Bronchial epithelial cell (primary cell): Measurements from ENCODE around the gene SLC5A8. TPM values are rescaled to one million over a fixed set of nuclear protein-coding genes. Genes with fewer than 3 reads are reported as not detected.
A peak's percentile ranks its signal among the peaks of the same experiment; 100 is the strongest.

ENCODE experiments used
- DNase-seq: peaks from one replicate; pipeline ENCODE4 v3.0.0-alpha.2; 2010; ENCODE audit warnings: low read depth
- FAIRE-seq: peaks from 2 replicates; lab custom pipeline; 2011; peaks lifted over from hg19 to GRCh38; lab: Jason Lieb, UNC
- H3K27me3 ChIP-seq: 2 replicates; pipeline ENCODE4 v1.5.1; 2011; ENCODE audit warnings: low read length; ENCODE audit not compliant: control insufficient read depth, insufficient read depth
- H3K36me3 ChIP-seq: 2 replicates; pipeline ENCODE4 v1.5.1; 2011; ENCODE audit warnings: low read length; ENCODE audit not compliant: control insufficient read depth, insufficient read depth
- H3K4me3 ChIP-seq: 2 replicates; pipeline ENCODE4 v1.5.1; 2011; ENCODE audit warnings: mild to moderate bottlenecking, low read depth, low read length, control low read depth
- CTCF ChIP-seq: IDR thresholded peaks from 2 replicates; pipeline ENCODE4 v1.5.1; 2011; ENCODE audit warnings: mild to moderate bottlenecking, moderate library complexity, low read length, control low read depth, inconsistent platforms; ENCODE audit not compliant: insufficient read depth, severe bottlenecking
- total RNA-seq: library from RNA; depleted of rRNA; stranded (reverse); fragments of >200 nt; gene quantifications from 2 replicates; pipeline ENCODE4 v1.2.1, GENCODE V29; 2014

The SLC5A8 gene
- total RNA-seq, 1 donor from 2014 or later: under 0.01 TPM

- no peak for DNase-seq
- Histone ChIP-seq H3K4me3 (no peak overlapping the region), H3K36me3 (no peaks in the 10 kb centered on the region), H3K27me3 (no peaks in the 10 kb centered on the region)
- TF ChIP-seq CTCF: no peak
- no peak for FAIRE-seq
Measured at GRCh38 chr12:101221301-101221700, 11.3 kb upstream of the SLC5A8 start.

- Histone ChIP-seq H3K27me3 (no peaks in the 10 kb centered on the region), H3K4me3 (no peak overlapping the region), H3K36me3 (no peaks in the 10 kb centered on the region)
- DNase-seq: no peak
- no peak for FAIRE-seq
- no peak for TF ChIP-seq CTCF
Measured at GRCh38 chr12:101216810-101217209, 6.8 kb upstream of the SLC5A8 start.

GRCh38 chr12:101207086-101207780, 2.8 kb downstream of the SLC5A8 start:
- Histone ChIP-seq H3K4me3 (no peak overlapping the region), H3K36me3 (no peaks in the 10 kb centered on the region), H3K27me3 (peaks cover 6% of the 10 kb centered on the region)
- TF ChIP-seq CTCF: no peak
- DNase-seq (peak; percentile 27), FAIRE-seq (no peak)

GRCh38 chr12:101204602-101205304, 5.3 kb downstream of the SLC5A8 start:
- no peak overlapping the region for H3K4me3 ChIP-seq
- no peaks in the 10 kb centered on the region for H3K36me3 ChIP-seq
- no peak for DNase-seq
- peaks cover 6% of the 10 kb centered on the region for H3K27me3 ChIP-seq
- no peak for TF ChIP-seq CTCF
- no peak for FAIRE-seq

GRCh38 chr12:101200824-101201223, 9.2 kb downstream of the SLC5A8 start:
- DNase-seq (no peak), FAIRE-seq (no peak)
- Histone ChIP-seq H3K27me3 (no peaks in the 10 kb centered on the region), H3K36me3 (no peaks in the 10 kb centered on the region), H3K4me3 (no peak overlapping the region)
- TF ChIP-seq CTCF: no peak

- no peak overlapping the region for H3K4me3 ChIP-seq
- FAIRE-seq (no peak), DNase-seq (no peak)
- H3K27me3 ChIP-seq: no peaks in the 10 kb centered on the region
- no peak for TF ChIP-seq CTCF
- H3K36me3 ChIP-seq: no peaks in the 10 kb centered on the region
Measured at GRCh38 chr12:101200145-101200544, 9.9 kb downstream of the SLC5A8 start.
